GM23338 (cell line): ENCODE measurements around the gene PRDX4.

Experiments
- CREB1 ChIP-seq: fragments of 250-450 bp; sonication (Bioruptor Pico); IDR thresholded peaks from 2 replicates; pipeline ENCODE4 v1.5.0; 2020; ENCODE audit warnings: low read depth, mild to moderate bottlenecking, moderate library complexity
- CTCF ChIP-seq, 2 experiments: fragments of 200-600 bp in 1 of 2; sonication (generic) in 1 of 2; conservative IDR thresholded peaks; 2 replicates each; pipeline versions ENCODE4 v1.5.1 to v1.6.1; 2016 to 2017; ENCODE audit warnings: antibody characterized with exemption in 2 of 2, low read depth in 2 of 2, mild to moderate bottlenecking in 2 of 2, moderate library complexity in 1 of 2
- EZH2 ChIP-seq: fragments of 200-600 bp; sonication (generic); IDR thresholded peaks from one replicate; pipeline ENCODE4 v1.8.0; 2017; ENCODE audit warnings: antibody characterized with exemption, mild to moderate bottlenecking, low read depth; ENCODE audit not compliant: unreplicated experiment
- EZH2phosphoT487 ChIP-seq: fragments of 200-600 bp; sonication (generic); IDR thresholded peaks from one replicate; pipeline ENCODE4 v1.8.1; 2018; ENCODE audit warnings: antibody characterized with exemption; ENCODE audit not compliant: unreplicated experiment
- JUNB ChIP-seq: IDR thresholded peaks from one replicate; pipeline ENCODE4 v1.6.1; 2016; ENCODE audit warnings: antibody characterized with exemption; ENCODE audit not compliant: unreplicated experiment
- POLR2AphosphoS5 ChIP-seq: IDR thresholded peaks from 2 replicates; pipeline ENCODE4 v1.6.1; 2016; ENCODE audit warnings: antibody characterized with exemption, low read depth
- REST ChIP-seq: IDR thresholded peaks from one replicate; pipeline ENCODE4 v1.6.1; 2018; ENCODE audit warnings: antibody characterized with exemption; ENCODE audit not compliant: unreplicated experiment
- ZNF114 ChIP-seq: fragments of 250-450 bp; sonication (Bioruptor Pico); IDR thresholded peaks from 2 replicates; pipeline ENCODE4 v1.5.0; 2020; ENCODE audit warnings: mild to moderate bottlenecking, moderate library complexity
- ZNF331 ChIP-seq: fragments of 250-450 bp; sonication (Bioruptor Pico); IDR thresholded peaks from 2 replicates; pipeline ENCODE4 v1.5.0; 2020; ENCODE audit warnings: low read depth, mild to moderate bottlenecking, moderate library complexity
- TF ChIP-seq, protein P1 (sequence below): IDR thresholded peaks from 2 replicates; pipeline ENCODE4 v1.6.1; 2016; ENCODE audit warnings: antibody characterized with exemption
- TF ChIP-seq, protein P2 (sequence below): fragments of 250-450 bp; sonication (Bioruptor Pico); IDR thresholded peaks from 2 replicates; pipeline ENCODE4 v1.5.0; 2020; ENCODE audit warnings: mild to moderate bottlenecking, moderate library complexity

GRCh38 chrX:23673108-23673507 is 5.8 kb downstream of the PRDX4 start:
- TF ChIP-seq CTCF (conservative IDR thresholded peaks at IDR 0.05; ENCODE audit: low read depth in 2 of 2) (no peak), REST (no peak), EZH2phosphoT487 (no peak), ZNF331 (CRISPR knock-in tag) (no peak), POLR2AphosphoS5 (no peak), CREB1 (CRISPR knock-in tag) (no peak), JUNB (no peak), EZH2 (no peak), ZNF114 (CRISPR knock-in tag) (no peak)
- TF ChIP-seq, protein P1, sequence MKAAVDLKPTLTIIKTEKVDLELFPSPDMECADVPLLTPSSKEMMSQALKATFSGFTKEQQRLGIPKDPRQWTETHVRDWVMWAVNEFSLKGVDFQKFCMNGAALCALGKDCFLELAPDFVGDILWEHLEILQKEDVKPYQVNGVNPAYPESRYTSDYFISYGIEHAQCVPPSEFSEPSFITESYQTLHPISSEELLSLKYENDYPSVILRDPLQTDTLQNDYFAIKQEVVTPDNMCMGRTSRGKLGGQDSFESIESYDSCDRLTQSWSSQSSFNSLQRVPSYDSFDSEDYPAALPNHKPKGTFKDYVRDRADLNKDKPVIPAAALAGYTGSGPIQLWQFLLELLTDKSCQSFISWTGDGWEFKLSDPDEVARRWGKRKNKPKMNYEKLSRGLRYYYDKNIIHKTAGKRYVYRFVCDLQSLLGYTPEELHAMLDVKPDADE = no peak
- TF ChIP-seq, protein P2, sequence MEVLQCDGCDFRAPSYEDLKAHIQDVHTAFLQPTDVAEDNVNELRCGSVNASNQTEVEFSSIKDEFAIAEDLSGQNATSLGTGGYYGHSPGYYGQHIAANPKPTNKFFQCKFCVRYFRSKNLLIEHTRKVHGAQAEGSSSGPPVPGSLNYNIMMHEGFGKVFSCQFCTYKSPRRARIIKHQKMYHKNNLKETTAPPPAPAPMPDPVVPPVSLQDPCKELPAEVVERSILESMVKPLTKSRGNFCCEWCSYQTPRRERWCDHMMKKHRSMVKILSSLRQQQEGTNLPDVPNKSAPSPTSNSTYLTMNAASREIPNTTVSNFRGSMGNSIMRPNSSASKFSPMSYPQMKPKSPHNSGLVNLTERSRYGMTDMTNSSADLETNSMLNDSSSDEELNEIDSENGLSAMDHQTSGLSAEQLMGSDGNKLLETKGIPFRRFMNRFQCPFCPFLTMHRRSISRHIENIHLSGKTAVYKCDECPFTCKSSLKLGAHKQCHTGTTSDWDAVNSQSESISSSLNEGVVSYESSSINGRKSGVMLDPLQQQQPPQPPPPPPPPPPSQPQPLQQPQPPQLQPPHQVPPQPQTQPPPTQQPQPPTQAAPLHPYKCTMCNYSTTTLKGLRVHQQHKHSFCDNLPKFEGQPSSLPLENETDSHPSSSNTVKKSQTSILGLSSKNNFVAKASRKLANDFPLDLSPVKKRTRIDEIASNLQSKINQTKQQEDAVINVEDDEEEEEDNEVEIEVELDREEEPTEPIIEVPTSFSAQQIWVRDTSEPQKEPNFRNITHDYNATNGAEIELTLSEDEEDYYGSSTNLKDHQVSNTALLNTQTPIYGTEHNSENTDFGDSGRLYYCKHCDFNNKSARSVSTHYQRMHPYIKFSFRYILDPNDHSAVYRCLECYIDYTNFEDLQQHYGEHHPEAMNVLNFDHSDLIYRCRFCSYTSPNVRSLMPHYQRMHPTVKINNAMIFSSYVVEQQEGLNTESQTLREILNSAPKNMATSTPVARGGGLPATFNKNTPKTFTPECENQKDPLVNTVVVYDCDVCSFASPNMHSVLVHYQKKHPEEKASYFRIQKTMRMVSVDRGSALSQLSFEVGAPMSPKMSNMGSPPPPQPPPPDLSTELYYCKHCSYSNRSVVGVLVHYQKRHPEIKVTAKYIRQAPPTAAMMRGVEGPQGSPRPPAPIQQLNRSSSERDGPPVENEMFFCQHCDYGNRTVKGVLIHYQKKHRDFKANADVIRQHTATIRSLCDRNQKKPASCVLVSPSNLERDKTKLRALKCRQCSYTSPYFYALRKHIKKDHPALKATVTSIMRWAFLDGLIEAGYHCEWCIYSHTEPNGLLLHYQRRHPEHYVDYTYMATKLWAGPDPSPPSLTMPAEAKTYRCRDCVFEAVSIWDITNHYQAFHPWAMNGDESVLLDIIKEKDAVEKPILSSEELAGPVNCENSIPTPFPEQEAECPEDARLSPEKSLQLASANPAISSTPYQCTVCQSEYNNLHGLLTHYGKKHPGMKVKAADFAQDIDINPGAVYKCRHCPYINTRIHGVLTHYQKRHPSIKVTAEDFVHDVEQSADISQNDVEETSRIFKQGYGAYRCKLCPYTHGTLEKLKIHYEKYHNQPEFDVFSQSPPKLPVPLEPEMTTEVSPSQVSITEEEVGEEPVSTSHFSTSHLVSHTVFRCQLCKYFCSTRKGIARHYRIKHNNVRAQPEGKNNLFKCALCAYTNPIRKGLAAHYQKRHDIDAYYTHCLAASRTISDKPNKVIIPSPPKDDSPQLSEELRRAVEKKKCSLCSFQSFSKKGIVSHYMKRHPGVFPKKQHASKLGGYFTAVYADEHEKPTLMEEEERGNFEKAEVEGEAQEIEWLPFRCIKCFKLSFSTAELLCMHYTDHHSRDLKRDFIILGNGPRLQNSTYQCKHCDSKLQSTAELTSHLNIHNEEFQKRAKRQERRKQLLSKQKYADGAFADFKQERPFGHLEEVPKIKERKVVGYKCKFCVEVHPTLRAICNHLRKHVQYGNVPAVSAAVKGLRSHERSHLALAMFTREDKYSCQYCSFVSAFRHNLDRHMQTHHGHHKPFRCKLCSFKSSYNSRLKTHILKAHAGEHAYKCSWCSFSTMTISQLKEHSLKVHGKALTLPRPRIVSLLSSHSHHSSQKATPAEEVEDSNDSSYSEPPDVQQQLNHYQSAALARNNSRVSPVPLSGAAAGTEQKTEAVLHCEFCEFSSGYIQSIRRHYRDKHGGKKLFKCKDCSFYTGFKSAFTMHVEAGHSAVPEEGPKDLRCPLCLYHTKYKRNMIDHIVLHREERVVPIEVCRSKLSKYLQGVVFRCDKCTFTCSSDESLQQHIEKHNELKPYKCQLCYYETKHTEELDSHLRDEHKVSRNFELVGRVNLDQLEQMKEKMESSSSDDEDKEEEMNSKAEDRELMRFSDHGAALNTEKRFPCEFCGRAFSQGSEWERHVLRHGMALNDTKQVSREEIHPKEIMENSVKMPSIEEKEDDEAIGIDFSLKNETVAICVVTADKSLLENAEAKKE (CRISPR knock-in tag) = no peak
